OCI-LY1 (cell line): ENCODE data around the gene FAM219B.
"Not testable (repeated sequence)": the region's sequence is repeated elsewhere in the genome, so short reads cannot be mapped to it uniquely, and the experiment has no call there.

Experiments
- H2AFZ ChIP-seq: fragments of 200-600 bp; sonication (generic), shearing (Covaris generic); 2 replicates; pipeline ENCODE4 v1.6.0; 2014; ENCODE audit warnings: antibody characterized with exemption, mild to moderate bottlenecking, low read length
- H3F3A ChIP-seq: fragments of 200-600 bp; sonication (generic), shearing (Covaris generic); 2 replicates; pipeline ENCODE4 v1.6.0; 2014; ENCODE audit warnings: mild to moderate bottlenecking, antibody characterized with exemption, low read length, moderate library complexity; ENCODE audit not compliant: insufficient read depth
- H3K27ac ChIP-seq: fragments of 200-600 bp; sonication (generic); 2 replicates; pipeline ENCODE4 v1.5.1; 2014; ENCODE audit warnings: low read length, mixed run types, mild to moderate bottlenecking, low read depth; ENCODE audit not compliant: poor library complexity, severe bottlenecking
- H3K27me3 ChIP-seq: fragments of 200-600 bp; sonication (generic); 2 replicates; pipeline ENCODE4 v1.6.0; 2014; ENCODE audit warnings: antibody characterized with exemption, mild to moderate bottlenecking, low read length, moderate library complexity; ENCODE audit not compliant: insufficient read depth
- H3K36me3 ChIP-seq: fragments of 200-600 bp; sonication (generic); 2 replicates; pipeline ENCODE4 v1.6.1; 2014; ENCODE audit warnings: mild to moderate bottlenecking, antibody characterized with exemption, low read length, moderate library complexity, mixed read lengths; ENCODE audit not compliant: insufficient read depth
- H3K4me1 ChIP-seq: fragments of 200-600 bp; sonication (generic); 2 replicates; pipeline ENCODE4 v1.5.1; 2014; ENCODE audit warnings: mild to moderate bottlenecking, low read length, moderate library complexity; ENCODE audit not compliant: insufficient read depth, severe bottlenecking
- H3K4me2 ChIP-seq: fragments of 200-600 bp; sonication (generic), shearing (Covaris generic); 2 replicates; pipeline ENCODE4 v1.6.1; 2014; ENCODE audit warnings: low read length
- H3K4me3 ChIP-seq: fragments of 200-600 bp; sonication (generic); 2 replicates; pipeline ENCODE4 v1.5.1; 2014; ENCODE audit warnings: low read length, low read depth, mild to moderate bottlenecking, mixed read lengths; ENCODE audit not compliant: poor library complexity, severe bottlenecking
- H3K79me2 ChIP-seq: fragments of 200-600 bp; shearing (Covaris generic); 2 replicates; pipeline ENCODE4 v1.6.1; 2016; ENCODE audit warnings: mixed run types, low read length, mixed read lengths; ENCODE audit not compliant: insufficient read depth
- H3K9ac ChIP-seq: fragments of 200-600 bp; sonication (generic), shearing (Covaris generic); 2 replicates; pipeline ENCODE4 v1.6.1; 2014; ENCODE audit warnings: mild to moderate bottlenecking, low read length, mixed read lengths
- H3K9me2 ChIP-seq: fragments of 200-600 bp; sonication (generic), shearing (Covaris generic); 2 replicates; pipeline ENCODE4 v1.6.1; 2014; ENCODE audit warnings: low read depth, mild to moderate bottlenecking, low read length, mixed read lengths
- H3K9me3 ChIP-seq: fragments of 200-600 bp; shearing (Covaris generic); 2 replicates; pipeline ENCODE4 v1.6.1; 2014; ENCODE audit warnings: low read length, mixed read lengths
- H4K20me1 ChIP-seq: fragments of 200-600 bp; sonication (generic), shearing (Covaris generic); 2 replicates; pipeline ENCODE4 v1.6.0; 2016; ENCODE audit warnings: mild to moderate bottlenecking, low read length; ENCODE audit not compliant: insufficient read depth
- CTCF ChIP-seq: fragments of 200-600 bp; sonication (generic), shearing (Covaris generic); IDR thresholded peaks from 2 replicates; pipeline ENCODE4 v1.5.1; 2017; ENCODE audit warnings: mild to moderate bottlenecking, antibody characterized with exemption, low read length, moderate library complexity, mixed read lengths
- EZH2 ChIP-seq: fragments of 200-600 bp; sonication (generic), shearing (Covaris generic); IDR thresholded peaks from 2 replicates; pipeline ENCODE4 v1.8.0; 2017; ENCODE audit warnings: borderline replicate concordance, mixed run types, mild to moderate bottlenecking, antibody characterized with exemption, low read length, moderate library complexity, mixed read lengths

Gene FAM219B

GRCh38 chr15:74937590-74938371 lies 31.1 kb upstream of the FAM219B start, which contains the start of gene COX5A:
Gene COX5A, minus strand, starts transcription at chr15:74938073. Its CDS starts 59 bp downstream, at chr15:74938014.
- no peaks in the 10 kb centered on the region for H3F3A ChIP-seq
- H3K27ac ChIP-seq, result peak within 1 kb of the TSS; percentile 76

DNA sequence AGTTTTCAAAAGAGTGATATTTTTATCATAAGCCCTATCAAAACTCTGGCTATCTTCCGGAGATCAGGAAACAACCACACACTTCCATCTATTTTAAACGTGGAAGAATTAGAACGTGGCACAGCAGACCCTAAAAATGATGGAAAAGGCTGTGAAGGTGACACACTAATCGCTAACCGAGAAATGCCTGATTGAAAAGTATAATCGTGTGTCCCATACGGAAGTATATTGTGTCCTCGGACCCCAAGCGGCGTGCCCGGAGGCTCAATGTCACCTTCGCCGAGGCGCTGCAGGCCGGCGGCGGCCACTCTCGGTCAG lies 30.6 kb upstream of the FAM219B start:
- peak overlapping the region; percentile 98 for H3K9ac ChIP-seq
- no peak for TF ChIP-seq EZH2
- no peak for TF ChIP-seq CTCF
- H3K4me2 ChIP-seq, result peak overlapping the region; percentile 70
- H3F3A ChIP-seq, result no peaks in the 10 kb centered on the region
- H3K4me3 ChIP-seq, result peak overlapping the region; percentile 84
- H4K20me1 ChIP-seq, result no peaks in the 10 kb centered on the region
- peaks cover 55% of the 10 kb centered on the region for H3K79me2 ChIP-seq
- H3K27ac ChIP-seq, result peak overlapping the region; percentile 52
- H3K9me2 ChIP-seq, result no peaks in the 10 kb centered on the region
- H3K9me3 ChIP-seq, result no peaks in the 10 kb centered on the region
- no peaks in the 10 kb centered on the region for H3K27me3 ChIP-seq
- H2AFZ ChIP-seq, result no peak overlapping the region
- peaks cover 23% of the 10 kb centered on the region; the same call in 1 of the 2 replicates for H3K36me3 ChIP-seq
- H3K4me1 ChIP-seq, result peaks cover 27% of the 10 kb centered on the region

More at GRCh38 chr15:74937590-74938371, 31.1 kb upstream of the FAM219B start, which contains the start of gene COX5A:
- Histone ChIP-seq H3K79me2 (peaks cover 49% of the 10 kb centered on the region), H4K20me1 (no peaks in the 10 kb centered on the region), H3K9me2 (no peaks in the 10 kb centered on the region), H3K27me3 (no peaks in the 10 kb centered on the region), H3K9ac (peak within 1 kb of the TSS; percentile 98), H3K4me2 (peak within 1 kb of the TSS; percentile 84), H3K9me3 (no peaks in the 10 kb centered on the region), H3K4me3 (peak within 1 kb of the TSS; percentile 84), H3K36me3 (peaks cover 20% of the 10 kb centered on the region; the same call in 1 of the 2 replicates), H3K4me1 (peaks cover 27% of the 10 kb centered on the region), H2AFZ (0 out of 2 replicates have a peak within 1 kb of the TSS, but pooled peaks have one; percentile 71)
- peak; percentile 20; the same call in 1 of the 2 replicates for TF ChIP-seq CTCF
- TF ChIP-seq EZH2, result no peak

DNA sequence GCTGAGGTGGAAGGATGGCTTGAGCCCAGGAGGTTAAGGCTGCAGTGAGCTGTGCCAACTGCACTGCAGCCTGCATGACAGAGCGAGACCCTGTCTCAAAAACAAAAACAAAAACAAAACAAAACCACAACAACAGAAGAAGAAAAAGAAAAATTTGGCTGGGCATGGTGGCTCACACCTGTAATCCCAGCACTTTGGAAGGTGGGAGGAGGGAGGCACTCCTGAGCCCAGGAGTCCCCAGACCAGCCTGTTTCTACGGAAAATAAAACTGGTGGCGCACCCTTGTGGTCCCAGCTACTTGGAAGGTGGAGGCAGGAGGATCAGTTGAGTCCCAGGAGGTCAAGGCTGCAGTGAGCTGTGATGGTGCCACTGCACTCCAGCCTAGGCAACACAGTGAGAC lies 28.5 kb upstream of the FAM219B start:
- Histone ChIP-seq H3K4me1 (peaks cover 27% of the 10 kb centered on the region), H3K79me2 (peaks cover 69% of the 10 kb centered on the region), H3K36me3 (peaks cover 41% of the 10 kb centered on the region), H3K4me2 (0 out of 2 replicates have a peak overlapping the region, but pooled peaks have one; percentile 2)
- not testable (repeated sequence) for H3K9ac ChIP-seq, H3F3A ChIP-seq, H2AFZ ChIP-seq, H3K9me2 ChIP-seq, H4K20me1 ChIP-seq, H3K27ac ChIP-seq, H3K27me3 ChIP-seq, H3K4me3 ChIP-seq, H3K9me3 ChIP-seq
